ENCODE data around the gene GPNMB. TPM values are rescaled to one million over a fixed set of nuclear protein-coding genes. Genes with fewer than 3 reads are reported as not detected.

Gene GPNMB
- total RNA-seq, 1 donor from 2014 or later = 2.7 TPM

DNA sequence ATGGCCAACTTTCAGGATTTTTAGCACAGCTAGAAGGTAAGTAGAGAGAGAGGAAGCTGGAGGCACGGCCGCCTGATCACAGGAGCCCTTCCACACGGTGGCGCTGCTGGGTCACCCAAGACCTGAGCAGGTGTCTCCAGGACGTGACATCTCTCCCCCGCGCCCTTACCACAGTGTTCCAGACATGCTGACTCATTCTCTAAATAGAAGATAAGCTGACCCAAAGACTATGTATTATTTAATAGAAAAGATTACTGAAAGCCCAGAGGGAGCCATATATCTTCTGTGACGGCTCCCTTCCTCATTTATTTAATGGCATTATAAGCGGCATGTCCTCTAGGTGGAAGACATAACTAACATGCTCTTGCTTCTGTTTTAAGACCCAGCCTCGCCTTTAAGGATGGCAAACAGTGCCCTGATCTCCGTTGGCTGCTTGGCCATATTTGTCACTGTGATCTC, 26.6 kb downstream of the GPNMB start:
- TF ChIP-seq, protein P1, sequence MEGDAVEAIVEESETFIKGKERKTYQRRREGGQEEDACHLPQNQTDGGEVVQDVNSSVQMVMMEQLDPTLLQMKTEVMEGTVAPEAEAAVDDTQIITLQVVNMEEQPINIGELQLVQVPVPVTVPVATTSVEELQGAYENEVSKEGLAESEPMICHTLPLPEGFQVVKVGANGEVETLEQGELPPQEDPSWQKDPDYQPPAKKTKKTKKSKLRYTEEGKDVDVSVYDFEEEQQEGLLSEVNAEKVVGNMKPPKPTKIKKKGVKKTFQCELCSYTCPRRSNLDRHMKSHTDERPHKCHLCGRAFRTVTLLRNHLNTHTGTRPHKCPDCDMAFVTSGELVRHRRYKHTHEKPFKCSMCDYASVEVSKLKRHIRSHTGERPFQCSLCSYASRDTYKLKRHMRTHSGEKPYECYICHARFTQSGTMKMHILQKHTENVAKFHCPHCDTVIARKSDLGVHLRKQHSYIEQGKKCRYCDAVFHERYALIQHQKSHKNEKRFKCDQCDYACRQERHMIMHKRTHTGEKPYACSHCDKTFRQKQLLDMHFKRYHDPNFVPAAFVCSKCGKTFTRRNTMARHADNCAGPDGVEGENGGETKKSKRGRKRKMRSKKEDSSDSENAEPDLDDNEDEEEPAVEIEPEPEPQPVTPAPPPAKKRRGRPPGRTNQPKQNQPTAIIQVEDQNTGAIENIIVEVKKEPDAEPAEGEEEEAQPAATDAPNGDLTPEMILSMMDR (IDR thresholded peaks at IDR 0.05; ENCODE audit: unreplicated experiment) = peak; percentile 53
- peaks cover 11% of the 10 kb centered on the region for H3K4me1 Mint-ChIP-seq
- peaks cover 5% of the 10 kb centered on the region for H3K27me3 Mint-ChIP-seq (ENCODE audit: low read depth)
- H3K27ac Mint-ChIP-seq = peak overlapping the region; percentile 8
- no peaks in the 10 kb centered on the region for H3K9me3 Mint-ChIP-seq
- H3K36me3 Mint-ChIP-seq = no peaks in the 10 kb centered on the region
- H3K4me3 Mint-ChIP-seq = peak overlapping the region; percentile 9
- DNase-seq (ENCODE audit: low spot score in 2 of 2, unreplicated experiment in 2 of 2) = peak; percentile 79 to 89

DNA sequence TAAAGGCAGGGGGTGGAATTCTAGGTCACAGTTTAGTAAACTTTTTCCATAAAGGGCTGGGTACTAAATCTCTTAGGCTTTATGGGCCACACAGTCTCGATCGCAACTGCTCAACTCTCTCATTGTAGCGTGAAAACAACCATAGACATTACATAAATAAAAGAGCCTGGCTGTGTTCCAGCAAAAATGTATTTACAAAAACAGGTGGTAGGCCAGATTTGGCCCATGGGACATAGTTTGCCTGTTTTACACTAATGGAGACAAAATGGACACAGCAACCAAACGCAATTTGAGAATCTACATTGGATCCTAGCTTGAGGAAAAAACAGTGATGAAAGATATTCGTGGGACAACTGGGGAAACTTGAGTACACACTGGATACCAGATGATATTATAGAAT, 29.3 kb downstream of the GPNMB start:
- H3K27ac Mint-ChIP-seq = no peak overlapping the region
- no peak overlapping the region for H3K4me3 Mint-ChIP-seq
- DNase-seq (ENCODE audit: low spot score in 2 of 2, unreplicated experiment in 2 of 2) = no peak
- peaks cover 5% of the 10 kb centered on the region for H3K27me3 Mint-ChIP-seq (ENCODE audit: low read depth)
- TF ChIP-seq, protein P1 (IDR thresholded peaks at IDR 0.05; ENCODE audit: unreplicated experiment) = no peak
- H3K4me1 Mint-ChIP-seq = peaks cover 11% of the 10 kb centered on the region
- H3K36me3 Mint-ChIP-seq = no peaks in the 10 kb centered on the region
- H3K9me3 Mint-ChIP-seq = no peaks in the 10 kb centered on the region

DNA sequence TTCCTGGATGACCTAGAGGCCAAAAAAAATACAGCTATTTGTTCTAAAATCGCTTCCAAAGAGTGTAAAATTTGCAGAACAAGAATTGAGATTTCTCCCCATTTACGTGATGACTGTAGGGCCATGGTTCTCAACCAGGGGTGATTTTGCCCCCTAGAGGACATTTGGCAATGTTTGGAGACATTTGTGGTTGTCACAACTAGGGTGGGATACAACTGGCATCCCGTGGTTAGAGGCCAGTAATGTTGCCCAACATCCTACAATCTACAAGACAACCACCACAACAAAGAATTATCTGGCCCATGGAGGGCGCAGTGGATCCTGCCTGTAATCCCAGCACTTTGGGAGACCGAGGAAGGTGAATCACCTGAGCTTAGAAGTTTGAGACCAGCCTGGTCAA, 29.8 kb downstream of the GPNMB start:
- TF ChIP-seq, protein P1 (IDR thresholded peaks at IDR 0.05; ENCODE audit: unreplicated experiment) = no peak
- no peak overlapping the region for H3K4me3 Mint-ChIP-seq
- no peak for DNase-seq (ENCODE audit: low spot score in 2 of 2, unreplicated experiment in 2 of 2)
- no peaks in the 10 kb centered on the region for H3K36me3 Mint-ChIP-seq
- H3K9me3 Mint-ChIP-seq = no peaks in the 10 kb centered on the region
- no peak overlapping the region for H3K27ac Mint-ChIP-seq
- H3K4me1 Mint-ChIP-seq = peaks cover 11% of the 10 kb centered on the region
- H3K27me3 Mint-ChIP-seq (ENCODE audit: low read depth) = peaks cover 5% of the 10 kb centered on the region

DNA sequence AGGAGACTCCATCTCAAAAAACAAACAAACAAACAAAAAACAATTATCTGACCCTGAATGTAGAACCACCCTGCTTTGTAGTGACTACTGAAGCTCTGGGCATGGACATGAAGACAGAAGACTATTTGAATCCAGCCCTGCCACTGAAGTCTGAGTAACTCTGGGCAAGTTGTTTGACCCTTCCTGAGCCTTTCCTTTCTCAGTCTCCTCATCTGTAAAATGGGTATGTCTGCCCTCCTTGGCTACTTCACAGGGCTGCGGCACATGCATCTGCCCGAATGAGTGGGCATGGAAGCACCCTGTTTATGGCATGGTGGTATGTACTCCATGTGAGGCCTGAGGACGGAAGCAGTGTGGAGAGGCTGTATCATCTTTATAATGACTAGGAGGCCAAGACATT, 30.4 kb downstream of the GPNMB start:
- Mint-ChIP-seq H3K9me3 (no peaks in the 10 kb centered on the region), H3K27me3 (ENCODE audit: low read depth) (peaks cover 5% of the 10 kb centered on the region)

DNA sequence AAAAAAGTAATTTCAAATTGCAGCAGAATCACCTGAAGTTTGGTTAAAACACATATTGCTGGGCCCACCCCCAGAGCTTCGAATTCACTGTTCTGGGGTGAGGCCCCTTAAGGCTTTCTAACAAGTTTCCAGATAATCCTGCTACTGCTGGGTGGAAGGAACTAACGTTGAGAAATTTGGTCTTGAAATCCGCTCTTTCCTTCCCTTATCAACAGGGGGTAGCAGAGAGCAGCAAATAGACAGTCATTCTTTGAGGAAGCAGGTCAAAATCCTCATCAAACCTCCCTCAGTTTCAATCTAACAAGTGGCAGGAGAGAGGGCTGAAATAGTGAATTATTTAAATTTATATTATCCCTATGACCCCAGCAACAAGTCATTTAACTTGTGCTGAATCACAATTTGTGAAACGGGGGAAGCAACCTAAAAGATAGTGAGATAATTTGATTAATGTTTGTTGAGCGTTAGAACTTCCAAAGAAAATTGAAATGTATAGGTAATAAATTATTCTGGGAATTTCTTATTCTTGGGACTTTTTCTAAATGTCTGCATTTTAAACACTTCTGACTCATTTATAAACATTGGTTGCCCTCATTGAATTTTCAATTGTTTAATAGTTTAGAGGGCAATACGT, 30.9 kb downstream of the GPNMB start:
- TF ChIP-seq, protein P1 (IDR thresholded peaks at IDR 0.05; ENCODE audit: unreplicated experiment) = peak; percentile 50
- Mint-ChIP-seq H3K9me3 (no peaks in the 10 kb centered on the region), H3K27ac (no peak overlapping the region), H3K4me3 (no peak overlapping the region), H3K27me3 (ENCODE audit: low read depth) (peaks cover 2% of the 10 kb centered on the region), H3K36me3 (no peaks in the 10 kb centered on the region), H3K4me1 (peaks cover 9% of the 10 kb centered on the region)
- no peak for DNase-seq (ENCODE audit: low spot score in 2 of 2, unreplicated experiment in 2 of 2)

More for the DNA sequence above, 30.4 kb downstream of the GPNMB start:
- H3K4me3 Mint-ChIP-seq = no peak overlapping the region
- H3K4me1 Mint-ChIP-seq = peaks cover 11% of the 10 kb centered on the region
- no peak for DNase-seq (ENCODE audit: low spot score in 2 of 2, unreplicated experiment in 2 of 2)
- H3K36me3 Mint-ChIP-seq = no peaks in the 10 kb centered on the region
- no peak overlapping the region for H3K27ac Mint-ChIP-seq
- TF ChIP-seq, protein P1 (IDR thresholded peaks at IDR 0.05; ENCODE audit: unreplicated experiment) = no peak

Data from mesothelial cell of epicardium (in vitro differentiated cells).